Measurements from ENCODE around the gene LYST.
"Not testable (repeated sequence)": the region's sequence is repeated elsewhere in the genome, so short reads cannot be mapped to it uniquely, and the experiment has no call there.

Gene LYST

DNA sequence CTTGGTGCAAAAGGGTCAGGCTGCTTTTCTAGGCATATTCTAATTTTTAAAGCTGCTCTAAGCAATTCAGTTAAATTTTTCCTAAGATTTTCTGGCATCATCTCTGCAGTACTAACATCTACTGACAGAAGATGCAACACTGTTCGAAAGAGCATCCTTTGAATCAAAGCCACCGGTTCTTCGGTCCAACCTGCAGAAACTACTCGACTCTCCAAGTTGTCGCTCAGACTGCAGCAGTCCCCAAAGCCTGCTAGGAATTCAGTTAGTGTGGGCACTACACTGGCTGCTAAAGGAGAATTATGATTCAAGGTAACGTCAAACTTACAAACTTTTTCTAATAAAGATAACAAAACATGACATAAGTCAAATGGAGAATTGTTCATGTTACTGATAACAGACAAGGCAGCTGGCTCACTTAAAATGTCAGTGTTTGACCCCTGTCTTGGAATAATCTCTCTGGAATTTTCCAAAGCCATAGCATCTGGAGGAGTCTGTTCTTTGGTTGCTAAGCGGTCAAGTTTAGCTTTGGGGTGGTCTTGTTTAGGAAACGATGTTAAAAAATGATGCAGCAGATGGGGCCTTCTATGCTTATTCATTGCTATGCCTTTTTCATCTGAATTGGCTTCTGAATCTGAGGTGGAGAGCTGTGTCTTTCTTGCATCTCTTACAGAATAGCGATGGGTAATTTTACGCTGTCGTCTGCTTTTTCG is 56.9 kb downstream of the LYST start:
- DNase-seq = no peak

DNA sequence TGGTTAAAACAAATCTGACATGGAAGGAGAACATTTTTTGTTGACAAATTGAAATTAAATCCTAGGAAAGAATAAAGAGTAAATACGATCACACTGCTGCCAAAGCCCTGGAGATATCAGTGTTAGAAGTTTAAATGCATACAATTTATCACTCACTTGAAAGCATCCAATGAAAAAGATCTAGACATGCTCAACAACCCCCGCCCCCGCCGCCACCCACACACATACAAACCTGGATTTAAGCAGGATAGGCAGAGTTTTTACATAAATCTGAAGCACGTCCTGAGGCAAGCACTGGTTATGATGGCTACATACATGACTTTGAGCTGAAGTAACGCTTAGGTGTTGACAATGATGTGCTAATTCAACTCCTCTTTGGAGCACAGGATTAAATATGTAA is 58.5 kb downstream of the LYST start:
- DNase-seq = no peak

DNA sequence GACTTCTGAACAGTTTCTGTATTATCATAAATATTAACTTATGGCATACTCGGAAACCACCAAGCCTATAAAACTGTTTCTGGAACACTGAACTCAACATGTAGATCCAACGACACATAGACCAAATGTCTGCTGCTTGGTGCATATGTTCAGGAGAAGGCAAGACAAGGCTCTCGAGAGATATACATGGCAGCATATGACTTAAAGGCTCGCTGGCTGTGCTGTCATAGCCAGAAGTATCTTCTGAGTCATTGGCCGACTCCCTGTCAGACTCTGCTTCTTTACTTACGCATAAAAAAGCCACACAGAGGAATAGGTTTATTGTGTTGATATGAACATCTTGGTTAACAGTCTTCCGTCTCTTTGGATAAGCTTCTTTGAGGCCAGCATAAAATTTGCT is 60.6 kb downstream of the LYST start:
- no peak for DNase-seq

GRCh38 chr1:235802573-235803346 is 63.9 kb downstream of the LYST start:
- DNase-seq = no peak

DNA sequence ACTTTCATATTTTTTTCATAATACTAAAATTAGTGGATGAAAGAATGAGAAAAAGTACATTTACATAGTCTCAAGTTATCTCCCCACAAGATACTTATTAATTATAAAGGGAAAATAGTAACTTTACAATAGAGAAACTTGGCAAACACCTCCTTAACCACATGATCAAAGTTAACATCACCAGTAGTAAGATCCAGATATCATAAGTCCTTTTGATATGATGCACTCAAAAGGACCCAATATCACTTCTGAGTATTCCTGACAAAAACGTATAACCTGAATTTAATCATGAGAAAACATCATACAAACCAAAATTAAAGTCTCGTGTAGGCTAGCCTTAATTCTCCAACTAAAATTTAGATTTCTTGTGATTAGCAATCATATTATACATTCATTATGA is 67.4 kb downstream of the LYST start:
- DNase-seq = no peak

GRCh38 chr1:235791532-235792060 is 75.1 kb downstream of the LYST start:
- DNase-seq = no peak

DNA sequence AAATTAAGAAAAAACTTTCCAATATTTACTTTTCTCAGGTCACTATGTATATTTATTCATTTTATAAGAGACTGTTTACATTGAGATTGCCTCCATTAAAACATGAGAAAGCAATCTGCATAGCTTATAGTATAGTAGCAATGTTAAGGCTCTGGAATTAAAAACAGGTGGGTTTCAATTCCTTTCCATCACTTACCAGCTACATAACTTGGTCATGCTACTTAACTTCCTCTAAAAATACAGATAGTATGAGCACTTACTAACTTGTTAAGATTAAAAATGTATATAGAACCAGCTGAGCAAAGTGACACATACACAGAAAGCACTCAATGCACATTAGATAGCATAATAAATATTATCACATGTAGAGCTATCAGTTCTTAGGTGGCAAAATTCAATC is 76.6 kb downstream of the LYST start:
- no peak for DNase-seq

DNA sequence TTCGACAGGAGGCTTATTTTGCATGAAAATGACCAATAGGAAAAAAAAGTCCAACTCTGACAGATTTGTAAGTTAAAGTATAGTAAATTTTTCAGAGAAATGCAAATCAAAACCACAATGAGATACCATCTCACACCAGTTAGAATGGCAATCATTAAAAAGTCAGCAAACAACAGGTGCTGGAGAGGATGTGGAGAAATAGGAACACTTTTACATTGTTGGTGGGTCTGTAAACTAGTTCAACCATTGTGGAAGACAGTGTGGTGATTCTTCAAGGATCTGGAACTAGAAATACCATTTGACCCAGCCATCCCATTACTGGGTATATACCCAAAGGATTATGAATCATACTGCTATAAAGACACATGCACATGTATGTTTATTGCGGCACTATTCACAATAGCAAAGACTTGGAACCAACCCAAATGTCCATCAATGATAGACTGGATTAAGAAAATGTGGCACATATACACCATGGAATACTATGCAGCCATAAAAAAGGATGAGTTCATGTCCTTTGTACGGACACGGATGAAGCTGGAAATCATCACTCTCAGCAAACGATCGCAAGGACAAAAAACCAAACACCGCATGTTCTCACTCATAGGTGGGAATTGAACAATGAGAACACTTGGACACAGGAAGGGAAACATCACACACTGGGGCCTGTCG is 80.3 kb downstream of the LYST start:
- DNase-seq = not testable (repeated sequence)

DNA sequence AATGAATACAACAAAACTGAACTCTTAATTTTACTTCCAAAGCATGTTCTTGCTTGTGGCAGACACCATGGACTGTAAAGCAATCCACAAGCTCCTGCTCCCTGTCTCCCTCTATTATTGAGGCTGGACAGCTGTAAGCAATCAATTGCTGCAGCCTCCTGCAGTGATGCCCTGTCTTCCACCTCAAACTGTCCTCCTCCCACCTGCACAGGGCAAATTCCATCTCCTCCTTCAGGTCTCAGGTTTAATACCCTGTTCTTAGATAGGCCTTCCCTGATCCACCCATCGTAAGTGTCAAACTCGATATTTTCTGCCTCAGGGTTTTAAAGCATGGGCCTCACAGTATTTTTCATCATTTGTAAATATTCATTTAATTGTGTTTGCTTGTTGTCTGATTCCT is 81.8 kb downstream of the LYST start:
- no peak for DNase-seq

GRCh38 chr1:235783148-235783776 is 83.4 kb downstream of the LYST start:
- peak; percentile 31 for DNase-seq

DNA sequence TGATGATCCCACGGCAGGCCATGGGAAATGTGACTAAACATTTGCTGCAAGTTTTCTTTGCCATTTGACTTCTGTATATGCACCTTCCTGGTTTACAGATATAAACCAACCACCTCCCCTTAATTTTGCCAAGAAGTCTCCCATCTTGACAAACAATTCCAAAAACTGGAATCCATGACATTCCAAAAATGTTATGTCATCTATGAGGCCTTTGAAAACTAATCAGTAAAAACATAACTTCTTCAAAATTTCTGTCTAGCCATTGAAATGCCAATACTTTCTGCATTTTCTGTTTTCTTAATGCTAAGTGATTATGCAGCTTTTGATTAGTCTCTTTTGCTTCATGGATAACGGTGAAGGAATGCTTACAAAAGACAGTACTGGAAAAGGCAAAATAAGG is 84.1 kb downstream of the LYST start:
- DNase-seq = no peak

DNA sequence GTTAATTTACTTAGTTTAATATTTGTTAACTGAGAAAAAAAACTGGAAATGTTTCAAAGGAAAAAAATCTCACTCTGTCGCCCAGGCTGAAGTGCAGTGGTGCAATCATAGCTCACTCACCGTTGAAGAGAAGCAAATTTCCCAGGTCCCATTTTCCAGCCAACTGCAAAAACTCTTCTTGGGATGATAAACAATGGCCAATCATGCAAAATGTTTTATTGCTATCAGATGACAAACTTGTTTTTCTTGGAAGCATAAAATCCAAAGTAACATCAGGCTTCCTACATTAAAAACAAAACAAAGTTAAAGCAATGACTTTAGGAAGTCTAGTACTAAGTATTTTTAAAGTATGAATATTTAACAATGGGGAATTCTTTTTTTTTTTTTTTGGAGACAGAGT is 84.9 kb downstream of the LYST start:
- no peak for DNase-seq

GRCh38 chr1:235779770-235780169 is 86.9 kb downstream of the LYST start:
- DNase-seq = no peak

- no peak for DNase-seq
These were observed 90.3 kb downstream of the LYST start for GRCh38 chr1:235776396-235776795.

DNA sequence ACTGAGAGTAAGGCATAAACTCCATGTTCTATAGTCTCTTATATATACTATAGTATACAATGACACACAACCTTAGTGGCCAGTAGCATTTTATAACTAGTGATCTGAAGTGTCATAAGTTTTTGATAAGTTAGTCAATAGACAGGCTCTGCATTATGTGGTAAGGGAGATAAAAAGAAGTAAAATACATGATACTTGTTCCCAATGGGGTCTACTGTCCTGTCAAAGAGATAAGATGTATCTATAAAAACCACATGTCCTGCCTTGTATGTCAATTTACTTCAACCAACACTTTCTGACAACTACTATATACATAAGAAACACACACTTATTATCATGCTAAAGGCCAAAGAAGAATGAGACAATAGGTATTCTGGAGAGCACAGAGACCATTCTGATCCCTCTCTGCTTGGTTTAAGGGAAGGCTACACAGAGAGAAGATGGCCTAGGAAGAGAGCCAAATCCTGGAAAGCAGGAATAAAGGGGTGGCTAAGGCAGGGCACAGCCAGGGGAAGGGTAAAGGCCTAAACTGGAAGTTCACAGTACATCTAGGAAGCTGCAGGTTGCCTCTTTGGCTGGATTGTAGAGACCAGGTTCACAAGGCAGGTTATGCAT is 91.4 kb downstream of the LYST start:
- DNase-seq = no peak

DNA sequence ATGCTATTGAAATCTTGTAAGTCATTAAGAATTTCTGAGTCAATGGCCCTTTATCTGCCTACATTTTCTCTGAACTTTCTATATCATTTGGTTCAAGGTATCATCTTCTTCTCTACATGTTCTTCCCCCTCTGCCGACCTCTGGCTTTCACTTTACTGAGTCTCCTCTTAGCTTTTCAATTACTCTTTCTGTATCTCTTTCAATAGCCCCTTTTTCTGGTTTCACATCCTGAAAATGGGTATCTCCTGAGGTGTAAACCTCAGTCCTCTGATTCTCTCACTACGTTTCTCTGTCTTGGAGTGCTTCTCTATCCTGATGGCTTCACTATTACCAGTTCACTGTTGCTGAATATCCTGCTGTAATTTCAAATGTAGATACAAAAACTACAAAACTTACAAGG is 98.9 kb downstream of the LYST start:
- no peak for DNase-seq

- DNase-seq = no peak
These were observed 99.9 kb downstream of the LYST start for GRCh38 chr1:235766794-235767285.

DNA sequence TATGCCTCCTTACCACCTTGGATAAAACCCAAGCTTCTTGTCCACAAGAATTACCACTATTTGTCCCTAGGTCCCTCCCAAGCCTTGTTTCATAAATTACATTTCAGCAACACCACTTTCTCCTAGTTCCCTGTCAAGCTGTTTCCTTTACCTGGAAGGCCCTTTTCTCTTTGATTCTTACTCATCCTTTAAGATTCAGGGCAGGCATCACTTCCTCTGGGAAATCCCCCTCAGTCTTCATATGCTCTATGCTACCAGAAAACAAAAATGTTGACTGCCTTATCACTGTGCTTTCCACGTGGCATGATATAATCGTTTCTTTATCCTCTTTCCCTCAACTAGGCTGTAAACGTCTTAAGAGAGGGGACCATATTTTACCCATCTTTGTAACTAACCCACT is 102.7 kb downstream of the LYST start:
- peak; percentile 4 for DNase-seq

GRCh38 chr1:235759336-235759735 is 107.4 kb downstream of the LYST start:
- DNase-seq = no peak

DNA sequence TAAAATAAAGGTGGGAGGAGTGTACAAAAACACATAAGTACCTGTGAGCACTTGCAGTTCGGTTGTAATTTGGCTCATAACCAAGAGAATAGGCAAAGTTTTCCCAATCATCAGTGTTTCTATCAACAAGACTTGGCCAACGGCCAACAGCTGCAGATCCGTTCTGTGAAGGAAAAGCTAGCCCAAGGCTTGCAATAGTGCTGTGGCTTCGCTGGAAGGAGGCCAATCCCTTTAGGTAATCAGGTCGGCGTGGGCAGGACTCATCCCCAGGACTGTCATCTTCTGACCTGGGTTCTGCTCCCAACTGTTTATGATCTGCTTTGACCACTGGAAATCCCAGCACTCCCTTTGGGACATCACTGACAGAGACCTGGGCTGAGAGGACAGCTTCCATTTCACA is 107.8 kb downstream of the LYST start:
- no peak for DNase-seq

DNA sequence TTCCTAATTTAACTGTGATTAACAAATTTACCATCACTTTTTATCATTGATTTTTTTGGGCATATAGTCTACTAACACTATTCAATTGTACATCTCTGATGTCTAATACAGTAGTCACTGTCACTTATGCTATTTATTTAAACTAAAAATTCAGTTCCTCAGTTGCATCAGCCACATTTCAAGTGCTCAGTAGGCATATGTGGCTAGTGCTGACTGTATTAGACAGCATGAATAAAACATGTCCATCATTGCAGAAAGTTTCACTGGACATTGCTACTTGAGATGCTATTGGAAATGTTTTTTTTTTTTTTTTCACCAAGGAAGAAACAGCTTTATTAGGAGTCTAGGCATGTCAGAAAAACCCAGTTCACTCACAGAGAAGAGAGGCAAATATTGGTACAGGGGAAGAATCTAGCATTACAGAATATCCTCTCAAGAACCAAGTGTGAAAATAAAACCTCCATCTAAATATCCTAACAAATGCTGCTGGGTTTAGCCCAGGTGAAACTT is 109.1 kb downstream of the LYST start:
- no peak for DNase-seq

DNA sequence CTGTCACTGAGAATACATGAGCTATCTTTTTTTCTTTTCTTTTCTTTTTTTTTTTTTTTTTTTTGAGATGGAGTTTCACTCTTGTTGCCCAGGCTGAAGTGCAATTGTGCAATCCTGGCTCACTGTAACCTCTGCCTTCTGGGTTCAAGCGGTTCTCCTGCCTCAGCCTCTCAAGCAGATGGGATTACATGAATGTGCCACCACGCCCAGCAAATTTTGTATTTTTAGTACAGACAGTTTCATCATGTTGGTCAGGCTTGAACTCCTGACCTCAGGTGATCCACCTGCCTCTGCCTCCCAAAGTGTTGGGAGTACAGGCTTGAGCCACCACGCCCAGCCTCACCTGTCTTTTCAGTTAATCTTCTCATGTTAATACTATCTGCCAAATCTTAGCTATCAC is 112.5 kb downstream of the LYST start:
- DNase-seq = not testable (repeated sequence)

Measured in CD4-positive, alpha-beta T cell treated with Interleukin-10 for 1 hour (primary cell).